ENCODE data around the gene MBD5.

The MBD5 gene

GRCh38 chr2:148026573-148026972 is 5.7 kb downstream of the MBD5 start:
- DNase-seq: no peak

GRCh38 chr2:148027822-148028221 is 6.9 kb downstream of the MBD5 start:
- DNase-seq: no peak

- DNase-seq: no peak
Observed at GRCh38 chr2:148028781-148029180, 7.9 kb downstream of the MBD5 start.

- no peak for DNase-seq
Observed at GRCh38 chr2:148031152-148031551, 10.3 kb downstream of the MBD5 start.

- DNase-seq: no peak
Observed at GRCh38 chr2:148032215-148032614, 11.3 kb downstream of the MBD5 start.

GRCh38 chr2:148039783-148040182 is 18.9 kb downstream of the MBD5 start:
- DNase-seq: no peak

- DNase-seq: no peak
Observed at GRCh38 chr2:148042219-148042618, 21.3 kb downstream of the MBD5 start.

- DNase-seq: no peak
Observed at GRCh38 chr2:148044322-148044721, 23.4 kb downstream of the MBD5 start.

GRCh38 chr2:148046802-148047201 is 25.9 kb downstream of the MBD5 start:
- peak; percentile 60 to 69 for DNase-seq

- DNase-seq: peak; percentile 15 to 29
Observed at GRCh38 chr2:148048475-148049221, 27.8 kb downstream of the MBD5 start.

- no peak for DNase-seq
Observed at GRCh38 chr2:148049284-148049683, 28.4 kb downstream of the MBD5 start.

- no peak for DNase-seq
Observed at GRCh38 chr2:148052687-148053086, 31.8 kb downstream of the MBD5 start.

GRCh38 chr2:148058641-148059040 is 37.8 kb downstream of the MBD5 start:
- DNase-seq: no peak

- no peak for DNase-seq
Observed at GRCh38 chr2:148063633-148064032, 42.7 kb downstream of the MBD5 start.

- no peak for DNase-seq
Observed at GRCh38 chr2:148065936-148066335, 45.0 kb downstream of the MBD5 start.

GRCh38 chr2:148067801-148068200 is 46.9 kb downstream of the MBD5 start:
- DNase-seq: no peak

- DNase-seq: no peak
Observed at GRCh38 chr2:148071351-148071750, 50.5 kb downstream of the MBD5 start.

GRCh38 chr2:148096012-148096411 is 75.1 kb downstream of the MBD5 start:
- no peak for DNase-seq

GRCh38 chr2:148102641-148103040 is 81.8 kb downstream of the MBD5 start:
- no peak for DNase-seq

GRCh38 chr2:148103946-148104345 is 83.1 kb downstream of the MBD5 start:
- no peak for DNase-seq

GRCh38 chr2:148106331-148106730 is 85.4 kb downstream of the MBD5 start:
- no peak for DNase-seq

GRCh38 chr2:148108385-148108784 is 87.5 kb downstream of the MBD5 start:
- DNase-seq: no peak

- DNase-seq: no peak
Observed at GRCh38 chr2:148110184-148110583, 89.3 kb downstream of the MBD5 start.

GRCh38 chr2:148122788-148123187 is 101.9 kb downstream of the MBD5 start:
- no peak for DNase-seq

- no peak for DNase-seq
Observed at GRCh38 chr2:148124271-148124670, 103.4 kb downstream of the MBD5 start.
